Measurements from ENCODE around the gene PRR23A.

The PRR23A gene

GRCh38 chr3:138971766-138972320, 34.2 kb downstream of the PRR23A start:
- DNase-seq, result no peak

- DNase-seq, result no peak
Observed at GRCh38 chr3:138964923-138965322, 41.1 kb downstream of the PRR23A start.

- DNase-seq, result no peak
Observed at GRCh38 chr3:138964264-138964663, 41.8 kb downstream of the PRR23A start.

GRCh38 chr3:138962854-138963560, 43.1 kb downstream of the PRR23A start:
- no peak for DNase-seq

- no peak for DNase-seq
Observed at GRCh38 chr3:138960417-138960852, 45.6 kb downstream of the PRR23A start.

Data from NCI-H82 (cell line).